Psoas muscle (tissue), 8 donors: ENCODE measurements around the gene BHLHE40. TPM values are rescaled to one million over a fixed set of nuclear protein-coding genes. Genes with fewer than 3 reads are reported as not detected.

Source experiments
- ATAC-seq, 4 donors: fragments of 200-7000 bp; cut with Tn5 transposase; one replicate each; pipeline ENCODE4 v1.9.1; 2020; ENCODE audit warnings: moderate library complexity in 3 of 4, mild to moderate bottlenecking in 2 of 4
- DNase-seq, 2 donors: peaks; one replicate each; pipeline ENCODE4 v3.0.0-alpha.2; 2020
- H3K27ac ChIP-seq: fragments of 200-600 bp; one replicate; pipeline ENCODE4 v1.8.0; 2022
- H3K27me3 ChIP-seq, 3 donors: fragments of 200-600 bp in 1 of 3; one replicate each; pipeline versions ENCODE4 v1.6.1 to v1.8.0; 2013 to 2022; ENCODE audit warnings: low read length in 2 of 3, mild to moderate bottlenecking in 2 of 3, moderate library complexity in 1 of 3; ENCODE audit not compliant: insufficient read depth in 3 of 3
- H3K36me3 ChIP-seq, 2 donors: fragments of 200-600 bp in 1 of 2; one replicate each; pipeline versions ENCODE4 v1.6.1 to v1.8.0; 2013 to 2022; ENCODE audit warnings: low read depth in 1 of 2, mild to moderate bottlenecking in 1 of 2, moderate library complexity in 1 of 2; ENCODE audit not compliant: insufficient read depth in 1 of 2
- H3K4me1 ChIP-seq: fragments of 200-600 bp; one replicate; pipeline ENCODE4 v1.8.0; 2022
- H3K4me3 ChIP-seq: fragments of 200-600 bp; one replicate; pipeline ENCODE4 v1.8.0; 2022; ENCODE audit warnings: mild to moderate bottlenecking
- H3K9me3 ChIP-seq: fragments of 200-600 bp; one replicate; pipeline ENCODE4 v1.8.0; 2022
- whole genome bisulfite sequencing, 3 donors: extraction: QIAGEN DNeasy Blood & Tissue Kit; methylation state at CpG; one replicate each; pipeline versions ENCODE4 v1.1.6 to v1.1.7; 2013; 5-methylcytosine and 5-hydroxymethylcytosine counted together
- intact Hi-C, 2 donors: fragments of 100-400 bp; cut with DNase I; formaldehyde crosslinking; loops; one replicate each; pipeline versions ENCODE4 v1.11.0 to v1.14.2; 2022
- polyA plus RNA-seq, 3 donors: library from polyadenylated mRNA; stranded (reverse); fragments of 200-250 nt; gene quantifications; one replicate each; pipeline ENCODE4 v1.2.3, GENCODE V29; 2013
- total RNA-seq, 4 donors: library from RNA; stranded (reverse); fragmentation: NEBNext Ultra II Directional in 2 of 4; extraction: Animal tissue kit (Norgen Biotek cat#: 25700) in 2 of 4; gene quantifications; one replicate each; pipeline versions ENCODE4 v1.2.1 to v1.2.4, GENCODE V29; 2021 to 2023
- TF ChIP-seq, protein P1 (sequence below): fragments of 200-600 bp; IDR thresholded peaks from one replicate; pipeline ENCODE4 v1.8.0; 2022; ENCODE audit warnings: antibody characterized with exemption
- donor health status: healthy with polysubstance abuse.
- donor health status: DM: no; HTN: no; CAD: no; lungs with moderate emphysema.
- donor health status: Bipolar disorder and iron deficiency.
- donor health status: healthy.
- donor health status: DM: yes; HTN: yes; CAD: no.
- donor health status: DM: no; HTN: no; CAD: no.
- donor health status: DM: no; HTN: no; CAD: no.
- donor health status: DM: yes; HTN: yes; CAD: no.

Gene BHLHE40
- total and polyA plus RNA-seq, 7 donors = 16.7 to 143 (median 65.1) TPM

DNA sequence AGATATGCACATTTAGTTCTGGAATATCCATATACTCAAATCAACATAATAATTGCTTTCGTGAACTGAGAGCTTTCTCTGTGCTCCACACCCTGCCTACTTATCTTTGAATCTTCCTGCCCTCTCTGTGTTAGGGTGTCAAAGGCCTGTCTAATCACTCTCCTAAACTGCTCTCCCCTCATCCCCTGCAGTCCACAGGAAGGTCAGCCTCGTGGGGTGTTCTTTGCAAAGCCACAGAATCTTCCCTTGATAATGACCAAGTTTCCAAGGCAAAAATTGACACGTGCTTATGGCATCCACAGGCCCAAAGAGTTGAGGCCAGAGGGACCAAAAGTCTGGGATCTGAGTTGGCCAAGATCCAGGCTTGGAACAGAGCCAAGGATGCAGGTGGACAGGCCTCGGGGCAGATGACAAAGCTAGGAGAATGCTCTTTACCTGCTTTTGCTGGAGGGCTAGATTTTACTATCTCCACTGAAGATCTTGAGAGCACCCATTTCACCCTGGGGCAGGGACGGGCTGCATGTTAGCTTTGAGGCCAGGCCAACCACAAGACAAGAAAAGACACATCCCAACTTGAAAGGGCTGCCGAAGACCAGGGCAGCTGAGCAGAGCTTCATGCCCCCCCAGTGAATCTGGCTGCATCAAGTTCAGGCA lies 20.4 kb downstream of the BHLHE40 start:
- no peaks in the 10 kb centered on the region for H3K9me3 ChIP-seq
- H3K27me3 ChIP-seq = no peaks in the 10 kb centered on the region
- H3K27ac ChIP-seq = no peak overlapping the region
- peaks cover 8% of the 10 kb centered on the region for H3K4me1 ChIP-seq
- TF ChIP-seq, protein P1, sequence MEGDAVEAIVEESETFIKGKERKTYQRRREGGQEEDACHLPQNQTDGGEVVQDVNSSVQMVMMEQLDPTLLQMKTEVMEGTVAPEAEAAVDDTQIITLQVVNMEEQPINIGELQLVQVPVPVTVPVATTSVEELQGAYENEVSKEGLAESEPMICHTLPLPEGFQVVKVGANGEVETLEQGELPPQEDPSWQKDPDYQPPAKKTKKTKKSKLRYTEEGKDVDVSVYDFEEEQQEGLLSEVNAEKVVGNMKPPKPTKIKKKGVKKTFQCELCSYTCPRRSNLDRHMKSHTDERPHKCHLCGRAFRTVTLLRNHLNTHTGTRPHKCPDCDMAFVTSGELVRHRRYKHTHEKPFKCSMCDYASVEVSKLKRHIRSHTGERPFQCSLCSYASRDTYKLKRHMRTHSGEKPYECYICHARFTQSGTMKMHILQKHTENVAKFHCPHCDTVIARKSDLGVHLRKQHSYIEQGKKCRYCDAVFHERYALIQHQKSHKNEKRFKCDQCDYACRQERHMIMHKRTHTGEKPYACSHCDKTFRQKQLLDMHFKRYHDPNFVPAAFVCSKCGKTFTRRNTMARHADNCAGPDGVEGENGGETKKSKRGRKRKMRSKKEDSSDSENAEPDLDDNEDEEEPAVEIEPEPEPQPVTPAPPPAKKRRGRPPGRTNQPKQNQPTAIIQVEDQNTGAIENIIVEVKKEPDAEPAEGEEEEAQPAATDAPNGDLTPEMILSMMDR = no peak
- DNase-seq (no peak), ATAC-seq (no peak)
- no peaks in the 10 kb centered on the region for H3K36me3 ChIP-seq
- H3K4me3 ChIP-seq = no peak overlapping the region
- WGBS, 3 donors = 57 to 62% (median 59%) methylated on average over 6 of the region's 6 CpGs
- intact Hi-C loops = no loop called here

GRCh38 chr3:5001135-5001534 lies 21.9 kb downstream of the BHLHE40 start:
- TF ChIP-seq, protein P1 = no peak
- Histone ChIP-seq H3K36me3 (no peaks in the 10 kb centered on the region), H3K4me1 (no peaks in the 10 kb centered on the region), H3K27me3 (no peaks in the 10 kb centered on the region), H3K27ac (no peak overlapping the region), H3K4me3 (no peak overlapping the region), H3K9me3 (no peaks in the 10 kb centered on the region)
- no peak for DNase-seq
- 96 to 99% (median 98%) methylated on average over 4 of the region's 4 CpGs for WGBS, 3 donors
- ATAC-seq = no peak
- intact Hi-C loops = no loop called here

DNA sequence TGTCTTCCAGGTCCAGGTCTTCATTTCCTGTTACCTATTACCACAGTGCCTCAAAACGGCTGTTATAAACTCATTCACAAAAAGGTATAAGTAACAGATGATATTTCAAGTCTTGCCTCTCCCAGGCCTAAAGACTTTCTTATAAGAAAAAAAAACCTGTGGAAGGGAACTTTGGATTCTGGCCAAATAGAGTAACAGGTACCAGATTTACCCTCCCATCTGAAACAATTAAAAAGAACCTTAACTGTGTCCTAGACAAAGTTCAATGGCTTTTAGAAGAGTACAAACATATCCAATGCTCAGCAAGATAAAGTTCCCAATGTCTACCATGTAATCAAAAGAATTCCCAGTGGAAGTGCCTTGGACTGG lies 22.6 kb downstream of the BHLHE40 start:
- TF ChIP-seq, protein P1 = no peak
- no peak overlapping the region for H3K27ac ChIP-seq
- H3K4me1 ChIP-seq = no peaks in the 10 kb centered on the region
- DNase-seq (no peak), ATAC-seq (no peak)
- H3K36me3 ChIP-seq = no peaks in the 10 kb centered on the region
- H3K27me3 ChIP-seq = no peaks in the 10 kb centered on the region
- H3K4me3 ChIP-seq = no peak overlapping the region
- intact Hi-C loops = no loop called here
- no peaks in the 10 kb centered on the region for H3K9me3 ChIP-seq
- 71 to 80% (median 74%) methylated on average over 1 of the region's 1 CpG for WGBS, 3 donors

DNA sequence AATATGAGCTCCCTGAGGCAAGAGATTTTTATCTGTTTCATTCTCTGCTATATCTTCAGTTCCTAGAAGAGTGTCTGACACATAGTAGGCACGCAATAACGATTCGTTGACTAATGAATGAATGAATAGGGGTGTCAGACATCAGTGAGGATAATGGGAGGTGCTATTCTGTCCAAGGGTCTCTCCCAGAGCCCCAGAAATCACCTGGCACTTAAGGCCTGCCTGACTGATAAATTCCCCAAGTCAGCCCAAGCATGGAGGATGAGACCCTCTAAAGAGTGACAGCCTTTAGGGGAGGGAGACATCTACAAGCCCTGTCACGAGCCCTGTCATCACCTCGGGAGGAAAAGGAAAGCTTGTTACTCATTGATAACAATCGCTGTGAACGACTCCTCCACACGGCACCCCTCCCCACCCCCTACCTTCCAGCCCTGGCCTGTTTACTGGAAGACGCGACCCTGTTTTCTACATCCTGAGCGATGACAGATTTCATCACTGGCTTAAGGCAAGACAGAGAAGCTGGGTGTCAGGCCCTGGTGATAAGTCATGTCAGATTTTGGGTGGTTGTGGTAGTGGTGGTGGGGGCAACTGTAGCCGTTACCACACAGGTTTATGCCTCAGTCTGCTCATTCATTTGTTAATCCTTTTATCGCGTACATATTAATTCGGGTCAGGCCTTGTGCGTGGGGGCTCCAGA lies 23.1 kb downstream of the BHLHE40 start:
- no peaks in the 10 kb centered on the region for H3K27me3 ChIP-seq
- no peaks in the 10 kb centered on the region for H3K4me1 ChIP-seq
- no peaks in the 10 kb centered on the region for H3K36me3 ChIP-seq
- H3K27ac ChIP-seq = no peak overlapping the region
- ATAC-seq (peak in 1 of 4 donors; percentile 15), DNase-seq (no peak)
- H3K4me3 ChIP-seq = no peak overlapping the region
- H3K9me3 ChIP-seq = no peaks in the 10 kb centered on the region
- intact Hi-C loops = no loop called here
- TF ChIP-seq, protein P1 = no peak
- WGBS, 3 donors = 74 to 77% (median 76%) methylated on average over 16 of the region's 16 CpGs
